ENCODE measurements around the gene ERICH4. TPM values are rescaled to one million over a fixed set of nuclear protein-coding genes. Genes with fewer than 3 reads are reported as not detected.

ERICH4 gene
- total and polyA plus RNA-seq, 2 donors (not counting 1 experiment from before 2014, with no cell fraction given): not detected

DNA sequence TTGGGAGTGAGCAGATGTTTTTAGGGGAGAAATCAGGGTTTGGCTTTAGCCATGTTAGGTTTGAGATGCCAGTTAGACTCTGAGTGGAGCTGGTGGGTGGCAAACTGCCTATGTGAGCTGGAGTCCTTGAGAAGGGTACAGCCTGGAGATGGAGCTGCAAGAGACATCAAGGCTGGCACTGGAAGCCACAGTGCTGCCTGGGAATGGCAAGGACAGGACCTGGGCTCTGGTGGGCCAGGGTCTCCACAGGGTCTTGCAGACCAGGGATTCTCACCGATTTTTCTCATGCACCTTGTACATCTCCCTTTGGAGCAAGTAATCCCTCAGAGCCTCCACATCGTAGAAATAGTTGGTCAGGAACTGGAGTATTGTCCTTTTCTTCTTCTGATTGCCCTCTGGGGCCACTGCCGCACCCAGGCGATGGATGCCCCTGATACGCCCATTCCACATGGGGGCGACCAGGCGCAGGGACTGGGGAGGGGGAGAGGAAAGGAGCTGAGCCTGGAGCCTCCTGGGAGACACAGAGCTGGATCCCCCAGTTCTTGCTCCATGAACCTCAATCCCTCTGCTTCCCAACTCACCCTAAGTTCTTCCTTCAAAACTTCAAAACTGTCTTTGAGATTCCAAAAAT is 4.9 kb upstream of the ERICH4 start:
- no peak for DNase-seq
- TF ChIP-seq, protein P1, sequence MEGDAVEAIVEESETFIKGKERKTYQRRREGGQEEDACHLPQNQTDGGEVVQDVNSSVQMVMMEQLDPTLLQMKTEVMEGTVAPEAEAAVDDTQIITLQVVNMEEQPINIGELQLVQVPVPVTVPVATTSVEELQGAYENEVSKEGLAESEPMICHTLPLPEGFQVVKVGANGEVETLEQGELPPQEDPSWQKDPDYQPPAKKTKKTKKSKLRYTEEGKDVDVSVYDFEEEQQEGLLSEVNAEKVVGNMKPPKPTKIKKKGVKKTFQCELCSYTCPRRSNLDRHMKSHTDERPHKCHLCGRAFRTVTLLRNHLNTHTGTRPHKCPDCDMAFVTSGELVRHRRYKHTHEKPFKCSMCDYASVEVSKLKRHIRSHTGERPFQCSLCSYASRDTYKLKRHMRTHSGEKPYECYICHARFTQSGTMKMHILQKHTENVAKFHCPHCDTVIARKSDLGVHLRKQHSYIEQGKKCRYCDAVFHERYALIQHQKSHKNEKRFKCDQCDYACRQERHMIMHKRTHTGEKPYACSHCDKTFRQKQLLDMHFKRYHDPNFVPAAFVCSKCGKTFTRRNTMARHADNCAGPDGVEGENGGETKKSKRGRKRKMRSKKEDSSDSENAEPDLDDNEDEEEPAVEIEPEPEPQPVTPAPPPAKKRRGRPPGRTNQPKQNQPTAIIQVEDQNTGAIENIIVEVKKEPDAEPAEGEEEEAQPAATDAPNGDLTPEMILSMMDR (IDR thresholded peaks at IDR 0.05): no peak
- no peak for TF ChIP-seq EZH2 (IDR thresholded peaks at IDR 0.05; ENCODE audit: borderline replicate concordance, insufficient read depth, low read depth, low read length, poor library complexity, severe bottlenecking)

More for the DNA sequence above, 4.9 kb upstream of the ERICH4 start:
- no peak overlapping the region for H3K27ac ChIP-seq (ENCODE audit: low read length in 2 of 2)
- intact Hi-C loops (cut with micrococcal nuclease): no loop called here
- no peak for ATAC-seq (ENCODE audit: low read depth)
- no peak overlapping the region for H3K9ac ChIP-seq (ENCODE audit: low read length)
- H3K4me2 ChIP-seq (replicated peaks; ENCODE audit: low read depth, low read length, poor library complexity, severe bottlenecking): no peak overlapping the region
- H4K20me1 ChIP-seq (ENCODE audit: control insufficient read depth, insufficient read depth, low read length, poor library complexity, severe bottlenecking): no peaks in the 10 kb centered on the region
- peak overlapping the region; percentile 73 for H3K4me3 Mint-ChIP-seq
- H3K9me3 ChIP-seq (ENCODE audit: control extremely low read depth in 1 of 3, control insufficient read depth in 2 of 3, insufficient read depth in 1 of 3, low read length in 2 of 3): no peaks in the 10 kb centered on the region
- H3K4me1 ChIP-seq (ENCODE audit: control insufficient read depth in 2 of 2, insufficient read depth in 2 of 2, low read length in 2 of 2): peaks cover 8 to 14% of the 10 kb centered on the region in 2 donors
- H3K4me3 ChIP-seq (ENCODE audit: control extremely low read depth in 1 of 5, extremely low read depth in 1 of 5, insufficient read depth in 1 of 5, low read depth in 2 of 5, low read length in 4 of 5): no peak overlapping the region
- H2AFZ ChIP-seq (ENCODE audit: insufficient read depth, low read depth, low read length, poor library complexity, severe bottlenecking): no peak overlapping the region
- peaks cover 15% of the 10 kb centered on the region for H3K4me1 Mint-ChIP-seq
- H3K36me3 ChIP-seq (replicated peaks in 1 of 2; ENCODE audit: control extremely low read depth in 1 of 2, control insufficient read depth in 1 of 2, extremely low read depth in 1 of 2, insufficient read depth in 2 of 2, low read length in 1 of 2): peaks cover 0 to 20% of the 10 kb centered on the region in 2 experiments
- no peaks in the 10 kb centered on the region for H3K27me3 ChIP-seq (replicated peaks in 1 of 4; ENCODE audit: control extremely low read depth in 1 of 4, control insufficient read depth in 3 of 4, insufficient read depth in 4 of 4, low read length in 3 of 4)
- no peaks in the 10 kb centered on the region for H3K27me3 Mint-ChIP-seq
- WGBS (ENCODE audit: insufficient coverage): 90% methylated on average over 4 of the region's 7 CpGs
- ChIA-PET POLR2A (interaction anchor here (1.3 kb wide), 1 partner anchor 82 kb away, joined by 3 read pairs; no protein-coding TSS in a partner anchor), CTCF (interaction anchor here (1.5 to 3.8 kb wide), 4 partner anchors 11 to 132 kb away, joined by 4 to 31 read pairs (median 8); no protein-coding TSS in a partner anchor)
- peak overlapping the region; percentile 10 for H3K27ac Mint-ChIP-seq
- H3K79me2 ChIP-seq (ENCODE audit: control insufficient read depth, insufficient read depth, low read length): peaks cover 12% of the 10 kb centered on the region
- no peaks in the 10 kb centered on the region for H3K9me3 Mint-ChIP-seq (ENCODE audit: insufficient read depth)

All from B cell (primary cell).